SK-N-SH (cell line): ENCODE measurements around the gene PLCH1.
A peak's percentile ranks its signal among the peaks of the same experiment; 100 is the strongest.

ENCODE experiments used
- CTCF ChIP-seq: fragments of 200-600 bp; sonication (generic); IDR thresholded peaks from 2 replicates; pipeline ENCODE4 v1.6.1; 2017; ENCODE audit warnings: antibody characterized with exemption, mild to moderate bottlenecking, moderate library complexity
- EP300 ChIP-seq, 2 experiments: IDR thresholded peaks; 2 replicates each; pipeline versions ENCODE4 v1.4.0 to v1.6.1; 2012; ENCODE audit warnings: borderline replicate concordance in 1 of 2, low read depth in 1 of 2, low read length in 1 of 2
- POLR2AphosphoS5 ChIP-seq: IDR thresholded peaks from 2 replicates; pipeline ENCODE4 v1.6.1; 2012; ENCODE audit warnings: low read depth, low read length

- 0 out of 4 replicates have a peak, but pooled peaks of 1 of the 2 experiments have one; percentile 8 for TF ChIP-seq EP300 (IDR thresholded peaks at IDR 0.05; ENCODE audit: borderline replicate concordance in 1 of 2, low read depth in 1 of 2, low read length in 1 of 2)
- TF ChIP-seq CTCF, result no peak
- TF ChIP-seq POLR2AphosphoS5, result no peak
Measured at GRCh38 chr3:155744626-155745324, at the start of gene PLCH1.
